HUES6 (cell line): ENCODE data around the gene SLC5A8.

Experiments used
- H3K27ac ChIP-seq: 2 replicates; pipeline ENCODE4 v1.7.0; 2013; ENCODE audit warnings: low read depth, mild to moderate bottlenecking, low read length, inconsistent platforms
- H3K27me3 ChIP-seq: 2 replicates; pipeline ENCODE4 v1.6.1; 2013; ENCODE audit warnings: low read length; ENCODE audit not compliant: control insufficient read depth, insufficient read depth
- H3K36me3 ChIP-seq: 2 replicates; pipeline ENCODE4 v1.6.1; 2013; ENCODE audit warnings: low read length; ENCODE audit not compliant: control insufficient read depth, insufficient read depth
- H3K4me1 ChIP-seq: 2 replicates; pipeline ENCODE4 v1.6.1; 2013; ENCODE audit warnings: low read length; ENCODE audit not compliant: control insufficient read depth, insufficient read depth
- H3K4me3 ChIP-seq: 2 replicates; pipeline ENCODE4 v1.5.1; 2013; ENCODE audit warnings: low read depth, low read length
- H3K9ac ChIP-seq: one replicate; pipeline ENCODE4 v1.6.1; 2013; ENCODE audit warnings: mild to moderate bottlenecking, low read length
- H3K9me3 ChIP-seq: 2 replicates; pipeline ENCODE4 v1.6.1; 2013; ENCODE audit warnings: low read depth, low read length; ENCODE audit not compliant: control insufficient read depth, insufficient read depth

SLC5A8 gene

GRCh38 chr12:101209319-101210302 lies at the start of gene SLC5A8:
TSS of gene SLC5A8 (minus strand) at chr12:101210238. CDS start at chr12:101209848, 390 bp downstream.
- Histone ChIP-seq H3K36me3 (no peaks in the 10 kb centered on the region), H3K9ac (no peak within 1 kb of the TSS), H3K27ac (no peak within 1 kb of the TSS), H3K27me3 (peaks cover 57% of the 10 kb centered on the region), H3K4me3 (peak within 1 kb of the TSS; percentile 68), H3K9me3 (peaks cover 11% of the 10 kb centered on the region), H3K4me1 (peaks cover 8% of the 10 kb centered on the region; the same call in 1 of the 2 replicates)

- Histone ChIP-seq H3K4me3 (no peak overlapping the region), H3K4me1 (no peaks in the 10 kb centered on the region), H3K36me3 (no peaks in the 10 kb centered on the region), H3K9me3 (0 out of 2 replicates have a peak, but pooled peaks cover 9% of the 10 kb centered on the region), H3K9ac (no peak overlapping the region), H3K27me3 (no peaks in the 10 kb centered on the region), H3K27ac (no peak overlapping the region)
Observed at GRCh38 chr12:101257357-101257756, 47.3 kb upstream of the SLC5A8 start.

- 0 out of 2 replicates have a peak, but pooled peaks cover 9% of the 10 kb centered on the region for H3K9me3 ChIP-seq
- H3K4me3 ChIP-seq: no peak overlapping the region
- H3K36me3 ChIP-seq: no peaks in the 10 kb centered on the region
- H3K27me3 ChIP-seq: no peaks in the 10 kb centered on the region
- H3K27ac ChIP-seq: no peak overlapping the region
- H3K9ac ChIP-seq: no peak overlapping the region
- H3K4me1 ChIP-seq: no peaks in the 10 kb centered on the region
Observed at GRCh38 chr12:101256266-101256665, 46.2 kb upstream of the SLC5A8 start.

GRCh38 chr12:101243616-101244015 lies 33.6 kb upstream of the SLC5A8 start:
- Histone ChIP-seq H3K27me3 (no peaks in the 10 kb centered on the region), H3K4me1 (no peaks in the 10 kb centered on the region)

GRCh38 chr12:101243074-101243473 lies 33.0 kb upstream of the SLC5A8 start:
- Histone ChIP-seq H3K36me3 (no peaks in the 10 kb centered on the region), H3K4me1 (no peaks in the 10 kb centered on the region), H3K9me3 (0 out of 2 replicates have a peak, but pooled peaks cover 5% of the 10 kb centered on the region), H3K9ac (no peak overlapping the region), H3K27me3 (no peaks in the 10 kb centered on the region), H3K27ac (no peak overlapping the region), H3K4me3 (no peak overlapping the region)

More at GRCh38 chr12:101243616-101244015, 33.6 kb upstream of the SLC5A8 start:
- no peak overlapping the region for H3K27ac ChIP-seq
- H3K36me3 ChIP-seq: no peaks in the 10 kb centered on the region
- no peak overlapping the region for H3K4me3 ChIP-seq
- 0 out of 2 replicates have a peak, but pooled peaks cover 5% of the 10 kb centered on the region for H3K9me3 ChIP-seq
- no peak overlapping the region for H3K9ac ChIP-seq

GRCh38 chr12:101238800-101239329 lies 28.8 kb upstream of the SLC5A8 start:
- H3K27me3 ChIP-seq: no peaks in the 10 kb centered on the region
- no peaks in the 10 kb centered on the region for H3K4me1 ChIP-seq
- H3K9ac ChIP-seq: no peak overlapping the region
- H3K9me3 ChIP-seq: 0 out of 2 replicates have a peak, but pooled peaks cover 5% of the 10 kb centered on the region
- H3K27ac ChIP-seq: no peak overlapping the region
- no peaks in the 10 kb centered on the region for H3K36me3 ChIP-seq
- H3K4me3 ChIP-seq: no peak overlapping the region

- Histone ChIP-seq H3K4me3 (no peak overlapping the region), H3K9me3 (0 out of 2 replicates have a peak, but pooled peaks cover 5% of the 10 kb centered on the region), H3K9ac (no peak overlapping the region), H3K27ac (no peak overlapping the region), H3K4me1 (no peaks in the 10 kb centered on the region), H3K36me3 (no peaks in the 10 kb centered on the region), H3K27me3 (no peaks in the 10 kb centered on the region)
Observed at GRCh38 chr12:101238306-101238705, 28.3 kb upstream of the SLC5A8 start.

- Histone ChIP-seq H3K9me3 (no peaks in the 10 kb centered on the region), H3K9ac (no peak overlapping the region), H3K4me3 (no peak overlapping the region), H3K36me3 (no peaks in the 10 kb centered on the region), H3K4me1 (no peaks in the 10 kb centered on the region), H3K27me3 (no peaks in the 10 kb centered on the region), H3K27ac (no peak overlapping the region)
Observed at GRCh38 chr12:101235686-101236085, 25.6 kb upstream of the SLC5A8 start.

GRCh38 chr12:101231636-101232035 lies 21.6 kb upstream of the SLC5A8 start:
- no peak overlapping the region for H3K9ac ChIP-seq
- no peaks in the 10 kb centered on the region for H3K9me3 ChIP-seq
- H3K4me1 ChIP-seq: no peaks in the 10 kb centered on the region
- H3K27ac ChIP-seq: no peak overlapping the region
- no peaks in the 10 kb centered on the region for H3K36me3 ChIP-seq
- no peaks in the 10 kb centered on the region for H3K27me3 ChIP-seq
- no peak overlapping the region for H3K4me3 ChIP-seq

GRCh38 chr12:101230547-101230946 lies 20.5 kb upstream of the SLC5A8 start:
- no peaks in the 10 kb centered on the region for H3K4me1 ChIP-seq
- no peaks in the 10 kb centered on the region for H3K27me3 ChIP-seq
- H3K27ac ChIP-seq: no peak overlapping the region
- H3K36me3 ChIP-seq: no peaks in the 10 kb centered on the region
- no peak overlapping the region for H3K4me3 ChIP-seq
- H3K9me3 ChIP-seq: no peaks in the 10 kb centered on the region
- no peak overlapping the region for H3K9ac ChIP-seq

GRCh38 chr12:101229841-101230241 lies 19.8 kb upstream of the SLC5A8 start:
- Histone ChIP-seq H3K4me3 (no peak overlapping the region), H3K27me3 (no peaks in the 10 kb centered on the region), H3K27ac (no peak overlapping the region), H3K9ac (no peak overlapping the region), H3K36me3 (no peaks in the 10 kb centered on the region), H3K9me3 (no peaks in the 10 kb centered on the region), H3K4me1 (no peaks in the 10 kb centered on the region)
